DOHH2 (cell line): ENCODE data around the gene MYOZ1.
"Not testable (repeated sequence)": the region's sequence is repeated elsewhere in the genome, so short reads cannot be mapped to it uniquely, and the experiment has no call there.

Source experiments
- CTCF ChIP-seq: fragments of 200-600 bp; sonication (generic); IDR thresholded peaks from one replicate; pipeline ENCODE4 v1.5.1; 2014; ENCODE audit warnings: antibody characterized with exemption, mild to moderate bottlenecking, low read depth, low read length; ENCODE audit not compliant: poor library complexity, severe bottlenecking
- EZH2phosphoT487 ChIP-seq: fragments of 200-600 bp; sonication (generic); IDR thresholded peaks from 2 replicates; pipeline ENCODE4 v1.6.1; 2017; ENCODE audit warnings: borderline replicate concordance, mild to moderate bottlenecking, antibody characterized with exemption, low read length, moderate library complexity, mixed read lengths

GRCh38 chr10:73663621-73664020 lies 22.3 kb upstream of the MYOZ1 start:
- not testable (repeated sequence) for TF ChIP-seq CTCF, EZH2phosphoT487
